Measurements from ENCODE around the gene IL17RB. TPM values are rescaled to one million over a fixed set of nuclear protein-coding genes. Genes with fewer than 3 reads are reported as not detected.

IL17RB gene
- total RNA-seq, 1 donor from 2014 or later: 10.5 TPM

DNA sequence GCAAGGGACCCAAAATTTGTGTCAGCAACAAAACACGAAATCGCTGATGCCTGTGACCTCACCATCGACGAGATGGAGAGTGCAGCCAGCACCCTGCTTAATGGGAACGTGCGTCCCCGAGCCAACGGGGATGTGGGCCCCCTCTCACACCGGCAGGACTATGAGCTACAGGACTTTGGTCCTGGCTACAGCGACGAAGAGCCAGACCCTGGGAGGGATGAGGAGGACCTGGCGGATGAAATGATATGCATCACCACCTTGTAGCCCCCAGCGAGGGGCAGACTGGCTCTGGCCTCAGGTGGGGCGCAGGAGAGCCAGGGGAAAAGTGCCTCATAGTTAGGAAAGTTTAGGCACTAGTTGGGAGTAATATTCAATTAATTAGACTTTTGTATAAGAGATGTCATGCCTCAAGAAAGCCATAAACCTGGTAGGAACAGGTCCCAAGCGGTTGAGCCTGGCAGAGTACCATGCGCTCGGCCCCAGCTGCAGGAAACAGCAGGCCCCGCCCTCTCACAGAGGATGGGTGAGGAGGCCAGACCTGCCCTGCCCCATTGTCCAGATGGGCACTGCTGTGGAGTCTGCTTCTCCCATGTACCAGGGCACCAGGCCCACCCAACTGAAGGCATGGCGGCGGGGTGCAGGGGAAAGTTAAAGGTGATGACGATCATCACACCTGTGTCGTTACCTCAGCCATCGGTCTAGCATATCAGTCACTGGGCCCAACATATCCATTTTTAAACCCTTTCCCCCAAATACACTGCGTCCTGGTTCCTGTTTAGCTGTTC, 35.0 kb upstream of the IL17RB start:
- Mint-ChIP-seq H3K36me3 (no peaks in the 10 kb centered on the region), H3K27me3 (no peaks in the 10 kb centered on the region), H3K4me3 (no peak overlapping the region), H3K4me1 (ENCODE audit: unreplicated experiment) (peaks cover 11% of the 10 kb centered on the region), H3K9me3 (no peaks in the 10 kb centered on the region), H3K27ac (no peak overlapping the region)
- peak; percentile 50 for DNase-seq (ENCODE audit: extremely low spot score, unreplicated experiment)
- TF ChIP-seq, protein P1, sequence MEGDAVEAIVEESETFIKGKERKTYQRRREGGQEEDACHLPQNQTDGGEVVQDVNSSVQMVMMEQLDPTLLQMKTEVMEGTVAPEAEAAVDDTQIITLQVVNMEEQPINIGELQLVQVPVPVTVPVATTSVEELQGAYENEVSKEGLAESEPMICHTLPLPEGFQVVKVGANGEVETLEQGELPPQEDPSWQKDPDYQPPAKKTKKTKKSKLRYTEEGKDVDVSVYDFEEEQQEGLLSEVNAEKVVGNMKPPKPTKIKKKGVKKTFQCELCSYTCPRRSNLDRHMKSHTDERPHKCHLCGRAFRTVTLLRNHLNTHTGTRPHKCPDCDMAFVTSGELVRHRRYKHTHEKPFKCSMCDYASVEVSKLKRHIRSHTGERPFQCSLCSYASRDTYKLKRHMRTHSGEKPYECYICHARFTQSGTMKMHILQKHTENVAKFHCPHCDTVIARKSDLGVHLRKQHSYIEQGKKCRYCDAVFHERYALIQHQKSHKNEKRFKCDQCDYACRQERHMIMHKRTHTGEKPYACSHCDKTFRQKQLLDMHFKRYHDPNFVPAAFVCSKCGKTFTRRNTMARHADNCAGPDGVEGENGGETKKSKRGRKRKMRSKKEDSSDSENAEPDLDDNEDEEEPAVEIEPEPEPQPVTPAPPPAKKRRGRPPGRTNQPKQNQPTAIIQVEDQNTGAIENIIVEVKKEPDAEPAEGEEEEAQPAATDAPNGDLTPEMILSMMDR (conservative IDR thresholded peaks at IDR 0.05): no peak

GRCh38 chr3:53812434-53812833, 33.9 kb upstream of the IL17RB start:
- peak overlapping the region; percentile 28 for H3K27ac Mint-ChIP-seq
- H3K4me1 Mint-ChIP-seq (ENCODE audit: unreplicated experiment): peaks cover 4% of the 10 kb centered on the region
- DNase-seq (ENCODE audit: extremely low spot score, unreplicated experiment): no peak
- no peaks in the 10 kb centered on the region for H3K27me3 Mint-ChIP-seq
- no peak overlapping the region for H3K4me3 Mint-ChIP-seq
- TF ChIP-seq, protein P1 (conservative IDR thresholded peaks at IDR 0.05): no peak
- H3K36me3 Mint-ChIP-seq: no peaks in the 10 kb centered on the region
- H3K9me3 Mint-ChIP-seq: no peaks in the 10 kb centered on the region

GRCh38 chr3:53813229-53813628, 33.1 kb upstream of the IL17RB start:
- no peaks in the 10 kb centered on the region for H3K9me3 Mint-ChIP-seq
- DNase-seq (ENCODE audit: extremely low spot score, unreplicated experiment): no peak
- H3K27me3 Mint-ChIP-seq: no peaks in the 10 kb centered on the region
- H3K4me1 Mint-ChIP-seq (ENCODE audit: unreplicated experiment): no peaks in the 10 kb centered on the region
- no peaks in the 10 kb centered on the region for H3K36me3 Mint-ChIP-seq
- H3K27ac Mint-ChIP-seq: no peak overlapping the region
- TF ChIP-seq, protein P1 (conservative IDR thresholded peaks at IDR 0.05): no peak
- no peak overlapping the region for H3K4me3 Mint-ChIP-seq

GRCh38 chr3:53813876-53814275, 32.5 kb upstream of the IL17RB start:
- Mint-ChIP-seq H3K9me3 (no peaks in the 10 kb centered on the region), H3K4me1 (ENCODE audit: unreplicated experiment) (no peaks in the 10 kb centered on the region), H3K27me3 (no peaks in the 10 kb centered on the region), H3K36me3 (no peaks in the 10 kb centered on the region), H3K4me3 (no peak overlapping the region), H3K27ac (no peak overlapping the region)
- TF ChIP-seq, protein P1 (conservative IDR thresholded peaks at IDR 0.05): no peak
- DNase-seq (ENCODE audit: extremely low spot score, unreplicated experiment): no peak

- TF ChIP-seq, protein P1 (conservative IDR thresholded peaks at IDR 0.05): no peak
- Mint-ChIP-seq H3K27ac (no peak overlapping the region), H3K36me3 (no peaks in the 10 kb centered on the region), H3K27me3 (no peaks in the 10 kb centered on the region), H3K4me3 (no peak overlapping the region), H3K4me1 (ENCODE audit: unreplicated experiment) (no peaks in the 10 kb centered on the region), H3K9me3 (no peaks in the 10 kb centered on the region)
- DNase-seq (ENCODE audit: extremely low spot score, unreplicated experiment): no peak
Observed at GRCh38 chr3:53815067-53815466, 31.3 kb upstream of the IL17RB start.

Measured in type B pancreatic cell (in vitro differentiated cells).